GM12891 (cell line): ENCODE data around the gene CISH.

Experiments
- POLR2A ChIP-seq: IDR thresholded peaks from 2 replicates; pipeline ENCODE4 v1.6.1; 2011; ENCODE audit warnings: low read depth, low read length, control low read depth
- POLR2AphosphoS5 ChIP-seq: IDR thresholded peaks from 2 replicates; pipeline ENCODE4 v1.6.1; 2011; ENCODE audit warnings: low read depth, low read length, control low read depth
- SPI1 ChIP-seq: IDR thresholded peaks from 2 replicates; pipeline ENCODE4 v1.6.1; 2011; ENCODE audit warnings: low read depth, low read length, control low read depth

- TF ChIP-seq POLR2AphosphoS5 (no peak), POLR2A (no peak), SPI1 (no peak)
Measured at GRCh38 chr3:50616003-50616769, 4.6 kb upstream of the CISH start.
